Measurements from ENCODE around the gene RPS16. TPM values are rescaled to one million over a fixed set of nuclear protein-coding genes. Genes with fewer than 3 reads are reported as not detected.
A peak's percentile ranks its signal among the peaks of the same experiment; 100 is the strongest.

RPS16 gene
- total and polyA plus RNA-seq, 9 of the 15 experiments (the other 6 are each of a cell fraction or from before 2014, with no cell fraction given): 82.6 to 3,671 (median 2,204) TPM

- TF ChIP-seq ZNF57 (CRISPR knock-in tag; IDR thresholded peaks at IDR 0.05) (no peak), TAF15 (IDR thresholded peaks at IDR 0.05; ENCODE audit: low read depth, low read length) (no peak), TFE3 (CRISPR knock-in tag; IDR thresholded peaks at IDR 0.05) (no peak; the same call in 1 of the 2 replicates), GTF3C2 (IDR thresholded peaks at IDR 0.05; ENCODE audit: borderline replicate concordance, extremely low read depth, insufficient read length) (no peak), REST (IDR thresholded peaks at IDR 0.05; ENCODE audit: borderline replicate concordance) (no peak), REST (CRISPR knock-in tag; IDR thresholded peaks at IDR 0.05; ENCODE audit: low read depth) (no peak; the same call in 1 of the 2 replicates), TEAD1 (CRISPR knock-in tag; IDR thresholded peaks at IDR 0.05) (peak in 1 of 2 experiments; percentile 13; a peak in 2 of 4 replicates), ZNF436 (CRISPR knock-in tag; IDR thresholded peaks at IDR 0.05) (no peak), CHD4 (IDR thresholded peaks at IDR 0.05; ENCODE audit: insufficient read depth, insufficient replicate concordance, low read depth, low read length, poor library complexity, severe bottlenecking) (no peak), ZNF217 (CRISPR knock-in tag; IDR thresholded peaks at IDR 0.05) (no peak), NONO (IDR thresholded peaks at IDR 0.05; ENCODE audit: low read depth in 2 of 2, low read length in 1 of 2) (no peak), ZNF347 (CRISPR knock-in tag; IDR thresholded peaks at IDR 0.05; ENCODE audit: low read depth) (no peak), TCFL5 (CRISPR knock-in tag; conservative IDR thresholded peaks at IDR 0.05) (no peak), MEF2D (tag; conservative IDR thresholded peaks at IDR 0.05; ENCODE audit: low read depth) (no peak)
Measured at GRCh38 chr19:39401549-39402345, 34.0 kb downstream of the RPS16 start (continued).

Data from K562 (cell line).